SJCRH30 (cell line): Measurements from ENCODE around the gene LSM14A. TPM values are rescaled to one million over a fixed set of nuclear protein-coding genes. Genes with fewer than 3 reads are reported as not detected.
A peak's percentile ranks its signal among the peaks of the same experiment; 100 is the strongest.

Experiments
- DNase-seq, 2 experiments: peaks; one replicate each; pipeline ENCODE4 v3.0.0-alpha.2; 2015 to 2020
- H3K27ac ChIP-seq: fragments of 250-450 bp; sonication (Bioruptor Pico); 2 replicates; pipeline ENCODE4 v1.5.1; 2020; ENCODE audit warnings: mild to moderate bottlenecking, moderate library complexity
- H3K27me3 ChIP-seq: fragments of 250-450 bp; sonication (Bioruptor Pico); 2 replicates; pipeline ENCODE4 v1.5.1; 2020; ENCODE audit warnings: mild to moderate bottlenecking, moderate library complexity
- H3K36me3 ChIP-seq: fragments of 250-450 bp; sonication (Bioruptor Pico); 2 replicates; pipeline ENCODE4 v1.5.1; 2020; ENCODE audit warnings: mild to moderate bottlenecking, moderate library complexity
- H3K4me1 ChIP-seq: fragments of 250-450 bp; sonication (Bioruptor Pico); 2 replicates; pipeline ENCODE4 v1.5.1; 2020; ENCODE audit warnings: mild to moderate bottlenecking, moderate library complexity
- H3K4me3 ChIP-seq: fragments of 250-450 bp; sonication (Bioruptor Pico); 2 replicates; pipeline ENCODE4 v1.5.1; 2020; ENCODE audit warnings: mild to moderate bottlenecking, moderate library complexity
- H3K9me3 ChIP-seq: fragments of 250-450 bp; sonication (Bioruptor Pico); replicated peaks from 2 replicates; pipeline ENCODE4 v1.5.1; 2020; ENCODE audit warnings: mild to moderate bottlenecking, moderate library complexity
- total RNA-seq: library from RNA; depleted of rRNA; stranded (reverse); fragments of >200 nt; shearing (Covaris generic); gene quantifications from 2 replicates; pipeline ENCODE4 v1.2.3, GENCODE V29; 2014

The LSM14A gene
- total RNA-seq, 1 experiment from 2014 or later = 101 TPM

- peak; percentile 70 to 82 for DNase-seq
These were observed 48.3 kb downstream of the LSM14A start for GRCh38 chr19:34220472-34221063.

GRCh38 chr19:34222386-34222785 is 50.1 kb downstream of the LSM14A start:
- Histone ChIP-seq H3K27ac (no peak overlapping the region), H3K36me3 (peaks cover 73% of the 10 kb centered on the region), H3K27me3 (no peaks in the 10 kb centered on the region), H3K4me3 (no peak overlapping the region), H3K4me1 (peaks cover 12% of the 10 kb centered on the region), H3K9me3 (no peaks in the 10 kb centered on the region)
- no peak for DNase-seq

More at GRCh38 chr19:34220472-34221063, 48.3 kb downstream of the LSM14A start:
- Histone ChIP-seq H3K27ac (no peak overlapping the region), H3K4me1 (peaks cover 12% of the 10 kb centered on the region), H3K9me3 (no peaks in the 10 kb centered on the region), H3K4me3 (no peak overlapping the region), H3K27me3 (no peaks in the 10 kb centered on the region), H3K36me3 (peaks cover 70% of the 10 kb centered on the region)

- H3K4me1 ChIP-seq = no peaks in the 10 kb centered on the region
- H3K36me3 ChIP-seq = peaks cover 87% of the 10 kb centered on the region
- no peak for DNase-seq
- H3K4me3 ChIP-seq = no peak overlapping the region
- no peaks in the 10 kb centered on the region for H3K27me3 ChIP-seq
- H3K27ac ChIP-seq = no peak overlapping the region
- no peaks in the 10 kb centered on the region for H3K9me3 ChIP-seq
These were observed 52.8 kb downstream of the LSM14A start for GRCh38 chr19:34224996-34225658.

GRCh38 chr19:34225659-34226015 is 53.3 kb downstream of the LSM14A start:
- Histone ChIP-seq H3K4me1 (no peaks in the 10 kb centered on the region), H3K9me3 (no peaks in the 10 kb centered on the region), H3K27me3 (no peaks in the 10 kb centered on the region), H3K27ac (no peak overlapping the region), H3K4me3 (no peak overlapping the region), H3K36me3 (peaks cover 86% of the 10 kb centered on the region)
- DNase-seq = no peak

GRCh38 chr19:34226036-34226435 is 53.7 kb downstream of the LSM14A start:
- Histone ChIP-seq H3K4me3 (no peak overlapping the region), H3K27ac (no peak overlapping the region), H3K9me3 (no peaks in the 10 kb centered on the region), H3K27me3 (no peaks in the 10 kb centered on the region), H3K4me1 (no peaks in the 10 kb centered on the region), H3K36me3 (peaks cover 86% of the 10 kb centered on the region)
- DNase-seq = no peak

- peaks cover 10% of the 10 kb centered on the region for H3K4me1 ChIP-seq
- H3K36me3 ChIP-seq = peaks cover 65% of the 10 kb centered on the region
- no peak for DNase-seq
- no peak overlapping the region for H3K27ac ChIP-seq
- H3K4me3 ChIP-seq = no peak overlapping the region
- H3K9me3 ChIP-seq = no peaks in the 10 kb centered on the region
- no peaks in the 10 kb centered on the region for H3K27me3 ChIP-seq
These were observed 56.0 kb downstream of the LSM14A start for GRCh38 chr19:34228347-34228746.

GRCh38 chr19:34228762-34229161 is 56.5 kb downstream of the LSM14A start:
- Histone ChIP-seq H3K27me3 (no peaks in the 10 kb centered on the region), H3K4me3 (no peak overlapping the region), H3K36me3 (peaks cover 61% of the 10 kb centered on the region), H3K27ac (no peak overlapping the region), H3K9me3 (no peaks in the 10 kb centered on the region), H3K4me1 (peaks cover 10% of the 10 kb centered on the region)
- no peak for DNase-seq

- Histone ChIP-seq H3K36me3 (peaks cover 51% of the 10 kb centered on the region), H3K27me3 (no peaks in the 10 kb centered on the region), H3K4me3 (no peak overlapping the region), H3K9me3 (no peaks in the 10 kb centered on the region), H3K27ac (no peak overlapping the region), H3K4me1 (peaks cover 10% of the 10 kb centered on the region)
- no peak for DNase-seq
These were observed 57.4 kb downstream of the LSM14A start for GRCh38 chr19:34229721-34230120.

GRCh38 chr19:34230820-34231219 is 58.5 kb downstream of the LSM14A start:
- DNase-seq = no peak
- H3K36me3 ChIP-seq = peaks cover 41% of the 10 kb centered on the region
- H3K9me3 ChIP-seq = no peaks in the 10 kb centered on the region
- no peak overlapping the region for H3K27ac ChIP-seq
- H3K4me3 ChIP-seq = no peak overlapping the region
- no peaks in the 10 kb centered on the region for H3K27me3 ChIP-seq
- peaks cover 10% of the 10 kb centered on the region for H3K4me1 ChIP-seq

- Histone ChIP-seq H3K27ac (no peak overlapping the region), H3K4me1 (peaks cover 16% of the 10 kb centered on the region)
These were observed 59.1 kb downstream of the LSM14A start for GRCh38 chr19:34231439-34231838.

GRCh38 chr19:34232566-34233481 is 60.5 kb downstream of the LSM14A start:
- Histone ChIP-seq H3K4me3 (no peak overlapping the region), H3K27me3 (no peaks in the 10 kb centered on the region), H3K9me3 (no peaks in the 10 kb centered on the region), H3K36me3 (peaks cover 29% of the 10 kb centered on the region), H3K27ac (no peak overlapping the region), H3K4me1 (peaks cover 25% of the 10 kb centered on the region)
- DNase-seq = peak; percentile 57 to 67

More at GRCh38 chr19:34231439-34231838, 59.1 kb downstream of the LSM14A start:
- H3K36me3 ChIP-seq = peaks cover 38% of the 10 kb centered on the region
- H3K4me3 ChIP-seq = no peak overlapping the region
- no peaks in the 10 kb centered on the region for H3K9me3 ChIP-seq
- no peak for DNase-seq
- no peaks in the 10 kb centered on the region for H3K27me3 ChIP-seq

- Histone ChIP-seq H3K4me1 (peaks cover 25% of the 10 kb centered on the region), H3K9me3 (no peaks in the 10 kb centered on the region), H3K27ac (no peak overlapping the region), H3K36me3 (peaks cover 5% of the 10 kb centered on the region), H3K27me3 (no peaks in the 10 kb centered on the region), H3K4me3 (no peak overlapping the region)
- no peak for DNase-seq
These were observed 63.2 kb downstream of the LSM14A start for GRCh38 chr19:34235425-34235940.

GRCh38 chr19:34236035-34236987 is 64.0 kb downstream of the LSM14A start:
- Histone ChIP-seq H3K4me1 (peaks cover 25% of the 10 kb centered on the region), H3K9me3 (no peaks in the 10 kb centered on the region), H3K4me3 (no peak overlapping the region), H3K27ac (peak overlapping the region; percentile 58), H3K36me3 (no peaks in the 10 kb centered on the region; the same call in none of the 2 replicates), H3K27me3 (no peaks in the 10 kb centered on the region)
- peak; percentile 87 to 88 for DNase-seq

GRCh38 chr19:34237283-34237682 is 65.0 kb downstream of the LSM14A start:
- no peak for DNase-seq
- Histone ChIP-seq H3K4me1 (peaks cover 25% of the 10 kb centered on the region), H3K27ac (no peak overlapping the region), H3K4me3 (no peak overlapping the region), H3K27me3 (no peaks in the 10 kb centered on the region), H3K9me3 (no peaks in the 10 kb centered on the region), H3K36me3 (no peaks in the 10 kb centered on the region; the same call in 1 of the 2 replicates)
